HG03064 (cell line): ENCODE results near the gene KCTD18.

Experiments used
- ATAC-seq: cut with Tn5 transposase; IDR thresholded peaks from one replicate; pipeline ENCODE4 v1.9.1; 2021; ENCODE audit warnings: low read depth; ENCODE audit not compliant: unreplicated experiment

Gene KCTD18

DNA sequence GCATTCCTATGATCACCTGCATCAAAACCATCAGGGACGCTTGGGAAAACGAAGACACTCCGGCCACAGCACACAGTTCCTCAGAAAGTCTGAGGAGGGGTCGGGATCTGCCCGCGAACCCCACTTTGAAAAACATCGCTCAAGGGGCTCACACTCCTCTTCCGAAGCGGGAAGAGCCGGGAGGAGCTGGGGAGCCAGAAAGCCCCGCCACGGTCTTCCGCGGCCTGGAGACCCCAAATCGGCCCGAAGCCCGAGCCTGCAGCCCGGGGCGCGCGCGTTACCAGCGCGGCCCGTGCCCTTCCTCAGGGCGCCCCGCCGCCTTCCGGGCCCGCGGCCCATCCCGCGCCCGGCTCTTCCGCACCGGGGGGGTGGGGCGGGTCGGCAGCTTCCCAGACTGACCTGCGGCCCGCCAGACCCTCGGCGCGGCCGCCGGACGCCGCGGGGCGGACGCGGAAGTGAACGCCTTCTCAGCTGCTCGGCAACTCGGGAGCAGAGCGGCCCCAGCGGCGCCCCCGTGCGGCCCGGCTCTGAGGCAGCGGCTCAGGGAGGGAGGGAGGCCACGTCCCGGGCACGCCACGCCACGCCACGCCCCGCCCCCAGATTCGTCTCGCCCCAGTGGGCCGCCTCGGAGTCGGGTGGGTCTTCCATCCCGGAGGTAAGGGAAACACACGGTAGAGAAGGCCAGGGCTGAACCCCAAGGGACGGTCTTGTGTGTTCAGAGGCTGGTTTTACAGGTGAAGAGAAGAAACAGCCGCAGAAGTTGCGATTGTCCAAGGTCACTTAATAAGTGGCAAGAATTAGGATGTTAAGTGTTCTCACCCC, at the start of gene KCTD18:
KCTD18 (minus strand) TSS at position 457 of the 822 bp plus-strand sequence. CDS start 3,052 bp downstream, outside the sequence.
- ATAC-seq, result peak; percentile 96

DNA sequence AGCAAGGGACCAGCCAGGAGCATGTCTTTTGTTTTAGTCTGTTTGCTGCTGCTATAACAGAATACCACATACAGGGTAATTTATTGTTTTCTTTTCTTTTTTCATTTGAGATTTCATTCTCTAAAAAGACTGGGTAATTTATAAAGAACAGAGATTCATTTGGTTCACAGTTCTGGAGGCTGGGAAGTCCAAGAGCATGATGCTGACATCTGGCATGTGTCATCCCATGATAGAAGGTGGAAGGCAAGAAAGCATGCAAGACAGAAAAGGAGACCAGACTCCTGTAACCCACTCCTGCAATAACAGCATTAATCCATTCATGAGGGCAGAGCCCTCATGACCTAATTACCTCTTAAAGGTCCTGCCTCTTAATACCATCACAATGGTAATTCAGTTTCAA, 30.9 kb upstream of the KCTD18 start:
- ATAC-seq, result no peak

DNA sequence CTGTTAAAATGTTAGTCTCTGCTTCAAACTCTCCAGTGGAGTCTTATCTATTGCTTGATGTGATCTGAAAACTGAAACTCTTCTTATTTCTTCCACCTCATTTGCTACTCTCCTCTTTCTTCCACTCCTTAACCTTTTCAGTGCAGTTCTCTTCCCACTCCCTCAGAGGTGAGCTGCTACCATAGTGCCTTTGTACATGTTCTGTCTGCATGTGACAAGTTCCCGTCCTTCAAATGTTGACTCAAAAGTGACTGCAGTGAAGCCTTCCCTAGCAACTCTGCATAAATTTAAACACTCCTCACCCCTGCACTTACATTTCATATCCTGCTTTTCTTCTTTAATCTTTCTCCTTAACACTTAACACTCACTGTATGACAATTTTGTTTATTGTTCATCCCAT, 28.3 kb upstream of the KCTD18 start:
- ATAC-seq, result no peak

DNA sequence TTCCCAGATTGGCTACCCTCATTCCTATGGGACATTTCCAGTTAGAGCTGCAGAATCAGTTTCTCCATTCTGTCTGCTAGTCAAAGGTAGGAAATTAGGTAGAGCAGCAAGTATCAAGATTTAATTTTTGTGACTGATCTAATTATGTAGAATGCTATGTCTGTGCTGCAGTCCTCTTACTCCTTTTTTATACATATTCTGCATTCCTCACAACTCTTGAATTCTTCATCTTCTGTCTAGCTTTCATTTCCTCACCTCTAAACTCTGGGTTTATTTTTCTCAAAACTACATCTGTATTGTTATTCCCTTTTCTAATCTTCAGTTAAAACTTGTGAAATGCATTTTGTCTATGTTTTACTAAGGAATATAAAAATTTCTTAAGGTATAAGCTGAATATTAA, 24.7 kb upstream of the KCTD18 start:
- ATAC-seq, result no peak

DNA sequence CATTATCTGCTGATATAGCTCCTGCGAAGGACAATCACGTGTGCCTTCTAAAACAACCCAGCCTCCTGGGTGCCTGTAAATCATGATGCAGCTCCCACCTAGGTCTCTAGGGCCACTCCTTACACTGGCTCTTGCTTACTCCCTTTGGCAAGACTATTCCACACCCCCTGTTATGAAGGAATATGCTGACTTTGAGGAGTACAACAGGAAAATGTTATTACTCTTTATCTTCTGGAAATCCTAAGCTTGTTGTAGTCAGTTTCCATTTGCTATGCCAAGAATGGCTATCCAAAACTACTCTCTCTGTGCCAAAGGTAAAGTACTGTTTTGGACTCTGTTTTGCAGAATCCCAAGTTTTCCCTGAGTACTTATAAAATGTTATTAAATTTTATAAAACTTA, 23.9 kb upstream of the KCTD18 start:
- no peak for ATAC-seq

DNA sequence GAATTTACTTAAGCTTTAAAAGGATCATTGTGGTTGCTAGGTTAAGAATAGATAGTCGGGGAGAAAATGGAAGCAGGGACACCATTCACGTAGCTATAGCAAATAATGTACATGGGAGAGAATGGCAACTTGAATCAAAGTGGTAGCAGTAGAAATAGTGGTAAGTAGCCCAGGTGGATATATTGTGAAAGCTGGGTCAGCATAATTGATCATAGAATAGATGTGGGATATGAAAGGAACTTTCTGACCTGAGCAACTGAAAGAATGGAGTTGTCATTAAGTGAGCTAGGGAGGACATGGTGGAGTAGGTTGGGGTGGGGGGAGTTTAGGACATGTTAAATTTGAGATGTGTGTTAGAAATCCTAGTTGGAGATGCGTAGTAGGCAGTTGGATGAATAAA, 18.4 kb upstream of the KCTD18 start:
- no peak for ATAC-seq

DNA sequence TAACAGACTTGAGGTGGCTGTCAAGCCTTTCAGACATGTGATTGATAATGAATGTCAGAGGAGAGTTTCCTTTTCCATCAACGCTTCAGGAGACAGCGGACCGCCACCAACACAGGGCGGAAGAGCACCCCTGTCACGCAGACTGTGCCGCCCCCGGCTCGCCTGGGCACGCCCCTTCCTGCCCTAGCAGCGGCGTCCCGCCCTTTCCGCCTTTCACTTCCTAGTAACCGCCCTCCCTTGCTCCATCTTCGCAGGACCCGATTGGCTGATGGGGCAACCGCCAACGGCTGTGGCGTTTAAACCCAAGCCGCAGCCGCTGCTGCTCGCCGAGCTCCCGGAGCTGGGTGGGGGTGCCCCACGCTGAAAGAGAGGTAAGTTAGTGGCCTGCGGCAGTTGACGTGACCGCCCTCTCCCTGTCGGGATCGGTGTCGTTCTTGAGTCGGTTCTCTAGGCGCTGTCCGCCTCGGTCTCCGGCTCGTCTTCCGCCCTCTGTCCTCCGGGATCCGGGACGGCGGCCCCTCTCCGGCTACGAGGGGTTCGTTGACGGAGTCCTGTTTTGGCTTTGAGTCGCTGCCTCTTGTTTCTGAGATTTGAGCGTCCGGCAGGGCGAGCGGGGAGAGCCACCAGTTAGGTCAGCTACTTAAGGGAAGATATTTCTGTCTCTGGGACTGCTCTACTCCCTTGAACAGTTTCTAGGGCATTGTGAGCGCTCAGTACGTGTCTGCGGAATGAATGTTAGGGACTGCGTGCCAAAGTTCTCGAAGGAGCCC, 16.2 kb upstream of the KCTD18 start, which contains the start of gene SGO2:
SGO2 (plus strand) TSS at position 326 of the 770 bp plus-strand sequence. CDS start 6,769 bp downstream, outside the sequence.
- ATAC-seq, result peak; percentile 100

DNA sequence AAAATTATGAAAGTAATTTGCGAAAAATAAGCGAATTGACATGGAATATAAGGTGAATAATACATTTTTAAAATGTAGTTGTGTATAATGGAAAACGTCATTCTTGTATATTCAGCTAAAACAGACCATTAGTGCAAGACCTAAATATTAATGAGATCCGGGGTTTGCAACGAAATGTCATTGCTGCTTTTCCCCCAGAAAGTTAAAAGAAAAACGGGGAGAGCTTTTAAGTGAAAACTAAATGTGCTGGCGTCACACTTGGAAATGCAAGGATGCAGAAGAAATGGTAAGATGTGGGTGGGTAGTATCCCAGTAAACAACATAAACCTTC, 15.6 kb upstream of the KCTD18 start:
- no peak for ATAC-seq

DNA sequence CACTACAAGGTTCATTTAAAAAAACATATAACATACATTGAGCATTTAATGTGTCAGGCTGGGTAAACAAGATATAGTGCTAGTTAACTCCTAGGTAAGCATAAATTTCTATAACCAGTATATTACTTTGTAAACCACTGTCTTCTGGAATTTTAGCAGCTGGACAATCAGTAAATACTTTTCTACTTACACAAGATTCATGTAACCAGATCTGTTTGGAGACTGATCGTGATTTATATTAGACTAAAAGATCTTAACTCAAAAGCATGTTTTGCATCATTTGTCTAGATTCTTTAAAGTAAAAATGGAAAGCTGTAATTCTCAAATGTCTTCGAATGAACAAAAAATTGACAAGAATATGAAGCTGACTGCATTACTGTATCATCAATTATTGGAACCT, 15.2 kb upstream of the KCTD18 start:
- ATAC-seq, result no peak

DNA sequence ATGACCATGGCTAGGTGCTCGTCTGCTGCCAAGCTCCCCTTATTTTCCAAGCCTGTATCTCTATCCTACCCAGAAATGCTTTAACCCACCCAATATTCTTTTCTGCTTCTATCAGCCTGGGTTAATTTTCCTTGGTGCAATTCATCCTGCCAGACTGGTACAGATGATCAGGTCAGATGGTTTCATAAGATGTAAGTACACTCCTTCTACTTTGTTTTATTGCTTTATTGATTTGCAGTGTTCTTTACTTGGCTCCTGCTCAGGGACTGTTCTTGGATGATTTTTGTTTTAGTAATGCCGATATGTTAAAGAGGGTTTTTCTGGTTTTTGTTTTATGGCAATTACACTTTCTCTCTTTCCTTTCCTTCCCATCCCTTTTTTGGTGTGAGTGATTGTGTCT, 13.7 kb upstream of the KCTD18 start:
- no peak for ATAC-seq

DNA sequence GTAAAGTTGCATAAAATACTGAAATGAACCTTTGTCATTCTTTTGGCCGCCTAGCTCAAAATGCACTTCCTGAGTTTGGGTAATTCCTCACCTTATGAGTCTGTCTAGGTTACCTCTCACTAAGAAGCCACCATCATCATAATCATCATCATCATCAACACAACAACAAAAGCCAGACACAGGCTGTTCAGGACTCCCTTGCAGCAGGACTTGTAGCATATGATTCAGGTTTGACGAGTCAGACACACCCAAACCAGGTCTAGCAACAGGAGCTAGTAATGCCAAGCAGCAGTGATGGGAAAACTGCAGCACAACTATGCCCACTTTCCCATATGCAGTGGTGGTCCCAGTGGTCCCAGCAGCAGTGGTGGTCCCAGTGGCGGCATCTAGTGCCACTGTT, 13.3 kb upstream of the KCTD18 start:
- ATAC-seq, result no peak

DNA sequence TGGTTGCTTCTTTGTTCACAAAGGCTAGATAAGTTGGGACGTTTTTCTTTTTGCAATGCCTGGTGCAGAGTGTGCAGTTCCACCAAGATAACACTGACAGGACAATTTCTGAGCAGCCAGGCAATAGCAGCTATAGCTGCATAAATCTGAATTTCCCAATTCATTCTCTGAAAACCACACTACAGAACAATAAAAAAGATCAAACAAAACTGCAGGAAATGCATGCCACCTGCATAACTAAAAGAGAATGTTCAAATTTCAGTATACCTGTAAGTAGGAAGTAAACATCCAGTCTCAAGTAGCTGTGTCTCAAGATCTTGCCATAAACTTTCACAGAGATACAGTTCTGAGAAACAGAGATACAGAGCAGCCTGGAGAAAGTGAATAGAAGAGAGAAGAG, 5.3 kb upstream of the KCTD18 start:
- ATAC-seq, result no peak

DNA sequence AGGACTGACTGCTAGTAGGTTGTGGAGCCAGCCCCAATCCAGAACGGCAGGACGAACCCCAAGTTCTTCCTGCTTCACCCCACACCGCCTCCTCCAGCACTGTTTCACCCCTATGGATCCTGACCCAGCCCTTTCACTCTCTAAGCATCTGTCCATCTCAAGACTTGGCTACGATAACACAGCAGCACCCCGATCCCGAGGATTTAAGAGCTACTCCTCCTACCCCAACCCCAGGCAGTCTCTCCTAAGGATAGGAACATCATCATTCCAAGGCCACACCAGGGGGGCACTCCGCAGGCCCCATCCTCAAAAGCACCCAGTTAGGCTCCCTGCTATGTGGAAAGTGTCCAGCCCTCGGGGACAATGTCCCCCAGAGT, 645 bp downstream of the KCTD18 start:
- ATAC-seq, result no peak

DNA sequence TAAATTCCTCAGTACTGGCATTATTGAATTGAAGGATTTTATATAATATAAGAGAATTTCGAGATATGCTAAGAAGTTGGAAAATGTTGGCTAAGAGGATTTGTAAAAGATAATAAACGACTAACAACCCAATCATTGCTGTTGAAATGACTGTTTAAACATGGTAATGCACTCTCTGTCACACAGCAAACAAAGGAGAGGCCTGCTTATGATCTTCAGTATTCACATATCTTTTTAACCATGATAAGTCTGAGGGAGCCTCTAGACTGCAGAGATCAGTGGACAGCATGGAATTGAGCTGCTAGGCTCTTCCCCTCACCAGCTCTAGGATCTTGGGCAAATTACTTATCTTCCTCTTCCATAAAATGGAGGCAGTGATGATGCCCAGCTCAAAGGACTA, 2.7 kb downstream of the KCTD18 start:
- ATAC-seq, result no peak

DNA sequence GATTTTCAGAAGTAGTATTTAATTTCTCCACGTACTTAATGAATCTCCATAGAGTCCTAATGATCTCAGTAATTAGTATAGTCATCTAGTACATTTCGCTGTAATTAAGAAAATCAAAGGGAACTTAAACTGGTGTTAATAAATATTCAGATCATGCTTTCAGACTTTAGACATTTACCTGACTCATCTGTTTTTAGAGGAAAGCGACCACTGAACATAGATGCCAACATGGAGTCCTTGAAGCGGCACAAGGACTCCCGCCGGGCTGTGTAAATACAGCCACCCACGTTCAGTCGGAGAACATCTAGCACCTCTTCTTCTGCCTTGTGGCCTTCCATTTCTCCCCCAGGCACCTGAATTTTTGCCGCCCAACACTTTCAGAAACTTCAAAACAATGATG, 3.2 kb downstream of the KCTD18 start:
- no peak for ATAC-seq

DNA sequence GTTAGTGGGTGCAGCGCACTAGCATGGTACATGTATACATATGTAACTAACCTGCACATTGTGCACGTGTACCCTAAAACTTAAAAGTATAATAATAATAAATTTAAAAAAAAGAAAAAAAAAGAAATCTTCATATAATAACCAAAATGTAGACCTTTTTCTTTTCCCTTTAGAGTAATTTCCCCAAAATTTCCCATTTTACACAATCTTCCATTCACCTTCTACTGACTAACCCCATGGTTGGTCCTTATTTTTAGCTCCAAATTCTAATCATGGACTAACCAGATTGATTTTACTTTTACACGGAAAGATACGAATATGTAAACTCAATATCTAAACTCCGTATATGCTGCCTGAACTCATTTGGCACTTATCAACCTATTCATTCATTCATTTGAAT, 7.7 kb downstream of the KCTD18 start:
- ATAC-seq, result no peak

DNA sequence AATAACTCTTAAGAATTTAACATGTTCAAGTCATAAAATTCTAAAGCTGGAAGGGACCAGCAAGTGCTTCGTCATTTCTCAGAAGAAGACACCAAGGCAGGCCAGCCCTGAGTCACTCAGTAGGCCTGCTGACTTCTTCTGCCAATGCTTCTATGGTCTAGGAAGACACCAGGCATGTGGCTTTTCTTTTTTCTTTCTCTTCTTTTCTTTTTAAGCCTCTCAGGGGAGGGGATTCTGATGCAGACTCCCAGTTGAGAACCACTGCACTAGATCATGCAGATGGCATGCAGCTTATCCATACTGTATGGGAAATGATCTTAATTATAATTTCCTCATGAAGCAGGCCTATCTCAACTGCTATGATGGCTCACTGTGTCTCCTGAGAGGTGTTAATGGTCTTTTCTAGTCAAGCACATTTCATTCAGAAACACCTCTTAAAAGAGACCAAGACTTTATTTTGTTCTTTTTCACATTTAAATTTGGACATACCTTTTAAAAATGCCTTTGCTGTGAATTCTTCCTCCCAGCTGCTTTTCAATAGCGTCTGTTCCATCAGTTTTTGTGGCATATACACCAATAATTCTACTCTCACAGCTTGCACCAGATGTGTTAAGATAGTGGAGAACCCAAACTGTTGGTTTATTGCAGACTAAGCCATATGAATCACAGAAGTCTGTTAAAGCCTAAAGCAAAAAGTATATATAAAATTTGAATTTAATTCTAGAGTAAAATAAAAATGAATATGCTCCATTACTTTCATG, 11.3 kb downstream of the KCTD18 start:
- ATAC-seq, result no peak

DNA sequence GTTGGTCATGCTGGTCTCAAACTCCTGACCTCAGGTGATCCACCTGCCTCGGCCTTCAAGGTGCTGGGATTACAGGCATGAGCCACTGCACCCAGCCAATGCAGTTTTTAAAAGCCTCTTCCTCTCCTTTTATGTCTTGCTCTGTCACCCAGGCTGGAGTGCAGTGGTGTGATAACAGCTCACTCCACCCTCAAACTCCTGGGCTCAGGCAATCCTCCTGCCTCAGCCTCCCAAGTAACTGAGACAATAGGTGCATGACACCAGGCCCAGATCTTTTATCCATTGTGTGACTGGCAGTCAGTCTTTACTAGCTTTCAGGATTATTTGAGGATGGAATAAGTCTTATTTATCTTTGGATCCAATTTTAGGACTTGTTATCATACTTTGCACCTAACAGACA, 13.2 kb downstream of the KCTD18 start:
- no peak for ATAC-seq

DNA sequence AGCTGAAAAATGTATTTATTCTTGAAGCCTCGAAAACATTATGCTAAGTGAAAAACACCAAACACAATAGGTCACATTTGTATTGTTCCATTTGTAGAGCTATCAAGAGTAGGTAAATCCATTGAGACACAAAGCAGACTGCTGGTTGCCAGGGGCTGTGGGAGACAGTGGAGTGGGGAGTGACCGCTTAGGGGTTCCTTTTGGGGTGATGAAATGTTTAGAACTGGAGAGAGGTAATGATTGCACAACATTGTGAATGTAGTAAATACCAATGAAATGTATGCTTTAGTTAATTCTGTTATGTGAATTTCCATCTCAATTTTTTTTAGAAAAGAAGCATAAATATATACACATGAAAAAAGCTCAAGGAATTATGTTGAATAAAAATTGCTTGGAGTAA, 15.8 kb downstream of the KCTD18 start:
- ATAC-seq, result no peak

DNA sequence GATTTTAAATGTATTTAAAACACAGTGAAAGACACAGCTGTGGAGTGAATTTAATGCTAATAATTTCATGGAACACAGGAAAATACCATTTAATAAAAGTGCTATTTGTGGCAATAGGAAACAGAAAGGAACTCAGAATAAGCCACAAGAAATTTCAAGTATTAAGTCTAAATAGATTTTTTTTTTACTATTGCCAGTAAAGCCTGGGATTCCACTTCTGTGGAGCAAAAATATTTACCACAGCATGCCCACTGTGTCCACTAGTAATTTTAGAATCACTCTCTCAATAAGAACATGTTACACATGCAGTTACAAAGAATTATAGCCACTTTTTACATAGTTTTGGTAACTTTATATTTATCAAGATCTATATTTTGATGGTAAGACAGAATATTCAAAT, 17.2 kb downstream of the KCTD18 start:
- ATAC-seq, result no peak

DNA sequence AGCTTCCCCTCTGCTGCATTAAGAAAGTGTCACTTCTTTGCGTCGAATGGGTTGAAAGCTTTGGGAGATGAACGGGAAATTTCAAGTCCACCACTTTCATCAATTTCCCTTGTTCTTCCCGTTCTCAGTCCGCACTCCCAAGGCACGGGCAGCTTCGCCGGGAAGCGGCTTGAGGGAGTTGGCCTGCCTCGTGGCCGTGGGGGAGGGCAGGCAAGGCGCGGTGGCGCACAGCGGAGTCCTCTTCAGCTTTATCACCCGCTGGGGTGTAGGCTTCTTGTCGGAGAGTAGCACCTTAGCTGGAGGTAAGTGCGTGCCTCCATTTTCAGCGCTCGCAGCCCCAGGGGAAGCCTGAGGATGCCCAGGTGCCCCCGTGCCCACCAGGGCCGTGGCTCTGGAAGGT, 19.9 kb downstream of the KCTD18 start:
- ATAC-seq, result no peak
